Epithelial cell of prostate (primary cell): ENCODE measurements around the gene ADD2.

Experiments
- DNase-seq: peaks from one replicate; pipeline ENCODE4 v3.0.0-alpha.2; 2011; ENCODE audit warnings: low read depth, low spot score
- H3K27ac ChIP-seq: fragments of 450-650 bp; 2 replicates; pipeline ENCODE4 v1.5.1; 2017; ENCODE audit warnings: mild to moderate bottlenecking

Gene ADD2

DNA sequence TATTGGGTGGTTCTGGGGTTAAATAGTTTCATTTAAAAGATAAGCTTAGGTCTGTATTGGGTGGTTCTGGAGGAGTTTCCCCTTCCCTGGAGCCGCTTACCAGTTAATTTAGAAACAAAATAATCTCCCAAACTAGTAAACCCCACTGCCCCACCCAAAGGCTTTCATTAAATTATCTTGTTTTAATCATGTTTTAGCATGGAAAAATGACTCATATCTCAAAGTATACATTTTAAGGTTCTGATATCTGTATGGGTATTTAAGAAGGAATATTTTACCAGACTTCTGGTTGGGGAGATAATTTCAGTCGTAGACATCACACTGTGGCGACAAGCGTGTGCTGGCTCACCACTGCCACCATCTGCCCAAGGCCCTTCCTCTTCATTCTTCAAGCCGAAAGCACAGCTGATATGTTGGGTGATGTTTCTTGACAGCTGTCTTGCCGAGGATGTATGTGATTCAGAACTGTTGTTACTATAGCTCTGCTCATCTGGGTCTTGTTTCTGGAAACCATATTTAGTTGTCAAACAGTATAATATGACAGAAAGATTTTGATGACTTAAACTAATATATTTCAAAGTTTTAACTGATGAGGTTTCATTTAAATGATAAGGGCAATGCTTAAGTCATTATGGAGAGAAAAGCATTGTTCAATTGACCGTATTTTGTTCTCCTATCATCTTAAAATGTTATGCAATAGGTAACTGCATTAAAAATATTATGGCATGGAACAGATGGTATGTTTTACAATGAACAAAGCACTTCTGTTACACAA, 17.3 kb upstream of the ADD2 start:
- no peak overlapping the region for H3K27ac ChIP-seq
- no peak for DNase-seq

DNA sequence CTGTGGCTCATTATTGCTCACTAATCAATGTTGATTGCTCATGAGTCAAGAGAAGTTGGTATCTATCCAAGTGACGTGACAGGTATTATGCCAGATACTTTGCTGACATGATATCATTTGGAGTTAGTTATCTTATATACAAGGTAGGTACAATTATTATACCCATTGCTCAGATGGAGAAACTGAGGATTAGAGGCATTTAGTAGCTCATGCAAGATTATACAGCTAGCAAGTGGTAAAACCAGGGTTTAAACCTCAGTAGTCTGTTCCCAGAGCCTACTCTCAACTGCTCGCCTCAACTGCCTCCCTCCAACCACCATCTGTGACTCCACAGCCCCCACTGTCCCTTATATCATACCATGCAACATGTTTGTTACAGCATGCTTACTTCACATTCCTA, 16.3 kb upstream of the ADD2 start:
- no peak overlapping the region for H3K27ac ChIP-seq
- no peak for DNase-seq

DNA sequence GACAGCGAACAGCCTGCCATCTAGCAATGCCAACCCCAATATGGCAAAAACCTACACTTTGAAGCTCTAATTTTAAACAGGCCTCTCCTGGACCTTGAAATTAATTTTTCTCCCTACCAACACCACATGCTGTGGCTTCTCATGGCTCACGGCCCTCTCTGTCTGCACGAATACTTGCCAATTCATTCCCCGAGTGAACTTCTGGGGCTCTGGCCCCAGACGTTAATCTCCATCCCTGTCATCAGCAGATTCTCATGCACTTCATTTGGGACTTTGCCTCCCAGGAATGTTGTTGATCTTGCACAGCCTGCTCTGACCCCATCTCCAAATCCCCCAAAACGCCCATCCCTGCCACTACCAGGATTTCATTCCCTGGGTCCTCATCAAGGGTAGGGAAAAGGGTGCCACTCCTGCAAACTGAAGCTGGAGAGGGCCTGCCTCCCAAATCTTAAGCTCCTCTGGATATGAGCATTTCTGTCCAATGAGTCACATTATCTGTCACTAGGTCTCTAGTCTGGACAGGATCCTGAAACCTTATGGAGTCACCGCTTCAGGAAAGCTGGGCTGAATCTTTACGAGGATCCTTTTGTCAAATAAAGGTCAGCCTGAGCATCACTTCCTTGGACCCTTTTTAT, 12.0 kb upstream of the ADD2 start:
- DNase-seq: no peak
- no peak overlapping the region for H3K27ac ChIP-seq

DNA sequence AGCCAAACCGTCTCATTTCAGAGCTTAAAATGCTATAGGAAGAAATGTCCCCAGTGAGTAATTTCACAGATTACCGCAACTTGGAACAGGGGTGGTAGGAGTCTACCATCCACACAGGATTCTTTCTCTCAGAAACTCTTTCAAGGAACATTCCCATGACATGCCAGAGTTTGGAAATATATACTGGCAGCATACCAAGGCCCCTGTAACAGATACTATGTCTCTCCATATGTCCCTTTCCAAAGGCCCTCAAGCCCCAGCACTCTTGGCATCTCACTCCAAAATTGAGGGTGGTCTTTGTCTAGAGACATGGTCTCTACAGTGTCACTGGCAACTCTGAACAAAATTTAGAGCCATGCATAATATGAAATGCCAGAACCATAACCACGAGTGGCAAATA, 11.5 kb upstream of the ADD2 start:
- no peak for DNase-seq
- no peak overlapping the region for H3K27ac ChIP-seq

DNA sequence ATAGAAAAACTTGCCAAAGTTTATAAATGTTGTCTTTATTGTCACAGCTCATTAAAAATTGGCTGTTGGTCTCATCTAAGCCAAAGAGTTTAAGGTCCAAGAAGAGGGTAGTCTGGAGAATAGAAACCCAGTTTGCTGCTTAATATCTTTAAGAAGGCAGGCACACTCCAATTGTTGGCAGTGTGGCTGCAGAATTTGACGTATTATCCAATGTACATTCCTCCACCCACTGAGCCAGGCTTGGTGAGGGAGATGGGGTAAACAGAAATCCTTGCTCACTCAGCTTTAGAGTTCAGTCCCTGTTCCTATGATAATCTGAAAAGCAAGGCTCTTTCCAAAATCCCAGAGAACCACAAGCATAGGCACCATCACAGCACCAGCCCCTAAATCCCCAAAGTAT, 10.7 kb upstream of the ADD2 start:
- no peak overlapping the region for H3K27ac ChIP-seq
- DNase-seq: no peak

DNA sequence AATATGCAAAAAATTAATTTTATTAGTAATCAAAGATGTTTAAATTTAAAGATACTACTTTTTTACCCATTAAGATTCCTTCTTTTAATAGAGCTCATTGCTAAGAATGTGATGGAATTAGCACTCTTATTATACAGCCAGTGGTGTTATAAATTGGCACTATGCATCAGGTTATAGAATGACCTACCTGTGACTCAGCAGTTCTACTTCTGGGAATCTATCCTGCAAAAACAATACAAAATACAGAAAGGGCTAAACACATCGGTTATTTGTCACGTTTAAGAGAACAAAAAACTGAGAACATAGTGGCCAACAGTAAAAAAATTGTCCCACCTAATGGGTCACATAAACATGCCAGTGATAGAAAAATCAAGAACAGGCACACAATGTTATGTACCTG, 9.4 kb upstream of the ADD2 start:
- no peak for DNase-seq
- H3K27ac ChIP-seq: no peak overlapping the region

DNA sequence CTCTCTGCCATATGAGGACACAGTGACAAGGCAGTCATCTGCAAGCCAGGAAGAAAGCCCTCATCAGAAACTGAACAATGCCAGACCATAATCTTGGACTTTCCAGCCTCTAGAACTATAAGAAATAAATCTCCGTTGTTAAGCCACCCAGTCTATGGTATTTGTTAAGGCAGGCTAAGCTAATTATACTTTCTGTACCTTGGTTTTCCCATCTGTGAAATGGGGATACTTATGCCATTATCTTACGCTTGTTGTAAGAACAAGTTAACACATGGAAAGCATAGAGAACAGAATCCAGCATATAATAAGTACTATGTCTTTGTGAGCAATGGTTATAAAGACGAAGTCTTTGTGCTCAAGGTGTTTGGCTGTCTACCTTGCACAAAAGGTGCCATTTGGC, 8.3 kb upstream of the ADD2 start:
- no peak overlapping the region for H3K27ac ChIP-seq
- DNase-seq: no peak

DNA sequence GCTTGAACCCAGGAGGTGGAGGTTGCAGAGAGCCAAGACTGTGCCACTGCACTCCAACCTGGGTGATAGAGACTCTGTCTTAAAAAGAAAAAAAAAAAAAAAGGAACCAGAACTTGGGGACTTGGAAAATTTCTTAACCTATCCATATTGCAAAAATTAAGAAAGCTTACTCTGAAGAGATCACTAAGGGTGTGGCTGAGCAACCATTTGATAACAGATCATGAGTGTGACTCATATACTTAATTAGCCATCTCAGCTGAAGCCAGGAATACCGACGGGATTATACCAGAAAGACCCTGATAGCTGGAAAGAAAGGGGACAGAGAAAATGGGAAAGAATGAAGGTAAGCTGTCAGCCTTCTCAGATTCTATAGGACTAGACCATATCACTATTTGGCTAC, 7.1 kb upstream of the ADD2 start:
- no peak overlapping the region for H3K27ac ChIP-seq
- DNase-seq: no peak

DNA sequence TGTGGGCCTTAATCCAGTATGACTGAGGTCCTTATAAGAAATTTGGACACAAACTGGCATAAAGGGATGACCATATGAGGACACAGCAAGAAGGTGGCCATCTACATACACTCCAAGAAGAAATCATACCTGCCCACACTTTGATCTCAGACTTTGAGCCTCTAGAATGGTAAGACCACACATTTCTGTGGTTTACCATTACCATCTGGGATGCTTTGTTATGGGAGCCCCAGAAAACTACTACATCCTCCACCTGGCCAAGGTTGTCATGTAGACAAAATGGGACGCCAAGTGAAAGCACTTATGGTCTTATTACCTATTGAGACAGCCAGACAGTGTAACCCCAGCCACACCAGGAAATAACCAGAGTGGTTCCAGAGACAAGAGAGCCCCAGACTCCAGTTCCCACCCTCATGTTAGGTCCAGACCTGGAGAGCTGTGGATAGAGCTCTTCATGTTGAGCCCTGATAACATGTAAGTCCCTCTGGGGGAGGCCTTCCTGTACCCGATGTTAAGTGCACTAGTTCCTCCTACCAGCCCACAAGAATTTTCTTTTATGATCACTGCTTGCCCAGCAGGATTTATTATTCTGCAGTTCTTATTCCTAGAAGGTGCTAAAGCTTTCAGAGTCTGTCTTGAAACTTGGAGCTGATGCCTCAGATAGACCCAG, 4.6 kb upstream of the ADD2 start:
- no peak overlapping the region for H3K27ac ChIP-seq
- DNase-seq: no peak

DNA sequence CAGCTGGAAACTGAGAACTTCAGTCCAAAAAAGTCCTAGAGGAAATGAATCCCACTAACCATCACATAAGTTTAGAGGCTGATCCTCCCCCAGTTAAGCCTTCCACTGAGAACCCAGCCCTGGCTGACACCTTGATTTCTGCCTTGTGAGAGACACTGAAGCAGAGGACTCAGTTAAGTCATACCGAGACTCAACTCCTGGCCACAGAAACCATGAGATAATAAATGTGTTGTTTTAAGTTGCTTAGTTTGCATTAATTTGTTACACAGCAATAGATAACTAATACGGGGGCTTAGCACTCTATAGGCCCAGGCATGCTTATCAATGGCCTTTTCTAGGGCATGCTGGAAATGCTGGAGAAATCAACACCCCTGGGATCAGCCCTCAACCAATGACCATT, 3.4 kb upstream of the ADD2 start:
- no peak for DNase-seq

DNA sequence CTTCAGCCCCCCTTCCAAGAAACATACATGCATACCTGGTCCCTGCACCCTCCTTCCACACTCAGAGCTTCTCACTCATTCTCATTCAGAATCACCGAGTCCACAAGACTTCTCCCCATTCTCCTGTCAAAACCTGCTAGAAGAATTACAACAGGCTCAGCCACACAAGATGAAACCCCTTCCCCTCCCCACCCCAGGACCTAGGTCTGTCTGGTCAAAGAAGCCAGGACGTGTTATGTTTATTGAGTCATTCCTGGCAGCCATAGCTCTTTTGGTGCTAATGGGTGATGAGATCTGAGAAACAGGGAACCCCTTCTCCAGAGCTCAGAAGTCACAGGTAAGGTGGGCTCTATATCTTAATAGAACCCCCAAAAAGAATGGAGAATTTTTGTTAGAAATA, 1.4 kb upstream of the ADD2 start:
- DNase-seq: no peak
- H3K27ac ChIP-seq: no peak overlapping the region

More for the DNA sequence above, 3.4 kb upstream of the ADD2 start:
- no peak overlapping the region for H3K27ac ChIP-seq

DNA sequence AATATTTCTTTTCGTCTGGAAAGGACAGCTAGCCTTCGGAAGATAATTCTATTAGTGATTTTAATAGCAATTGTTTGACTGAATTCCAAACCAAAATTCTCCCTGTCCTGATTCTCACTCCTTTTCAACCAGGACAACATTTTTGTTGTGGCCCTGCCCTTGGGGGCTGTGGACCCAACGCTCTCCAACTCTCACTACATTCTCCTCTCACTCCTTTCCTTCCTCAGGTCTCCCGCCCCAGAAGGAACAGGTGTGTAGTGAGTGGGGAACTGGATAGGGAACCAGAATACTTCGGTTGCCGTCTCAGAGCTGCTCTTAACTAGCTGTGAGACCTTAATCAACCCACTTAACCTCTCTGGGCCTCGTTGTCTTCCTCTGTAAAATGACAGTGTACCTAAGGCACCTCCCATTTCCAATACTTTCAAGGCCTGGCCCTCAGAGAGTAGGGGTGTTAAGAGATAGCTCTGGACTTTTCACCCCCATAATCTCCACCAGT, 638 bp upstream of the ADD2 start:
- no peak for DNase-seq
- no peak overlapping the region for H3K27ac ChIP-seq

DNA sequence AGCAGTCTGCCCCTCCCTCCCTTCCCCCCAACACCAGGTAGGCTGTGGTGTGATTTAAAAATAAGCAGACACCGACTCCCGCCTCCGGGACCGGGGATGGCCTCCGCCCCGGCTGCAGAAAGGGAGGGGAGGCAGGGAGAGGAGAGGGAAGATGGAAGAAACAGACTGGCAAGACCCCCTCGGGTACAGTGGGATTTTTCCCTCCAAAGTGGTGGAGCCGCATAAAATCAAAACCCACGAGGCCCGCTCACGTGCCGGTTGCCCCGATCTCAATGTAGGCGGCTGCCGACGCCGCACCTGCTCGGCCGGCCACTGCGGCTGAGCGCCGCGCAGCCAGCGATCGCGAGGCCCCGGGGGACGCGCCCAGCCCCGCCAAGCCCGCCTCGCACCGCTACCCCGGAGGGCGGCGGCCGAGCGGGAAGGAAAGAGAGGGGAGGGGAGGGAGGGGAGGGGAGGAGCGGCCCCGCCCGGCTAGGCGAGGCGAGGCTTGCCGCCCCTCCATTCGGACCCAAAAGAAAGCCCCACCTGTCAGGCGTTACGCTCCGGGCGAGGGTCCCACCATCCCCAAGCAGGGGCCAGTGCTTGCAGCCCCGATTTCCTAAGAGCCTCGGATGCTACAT, 811 bp downstream of the ADD2 start:
- DNase-seq: no peak
- no peak overlapping the region for H3K27ac ChIP-seq

DNA sequence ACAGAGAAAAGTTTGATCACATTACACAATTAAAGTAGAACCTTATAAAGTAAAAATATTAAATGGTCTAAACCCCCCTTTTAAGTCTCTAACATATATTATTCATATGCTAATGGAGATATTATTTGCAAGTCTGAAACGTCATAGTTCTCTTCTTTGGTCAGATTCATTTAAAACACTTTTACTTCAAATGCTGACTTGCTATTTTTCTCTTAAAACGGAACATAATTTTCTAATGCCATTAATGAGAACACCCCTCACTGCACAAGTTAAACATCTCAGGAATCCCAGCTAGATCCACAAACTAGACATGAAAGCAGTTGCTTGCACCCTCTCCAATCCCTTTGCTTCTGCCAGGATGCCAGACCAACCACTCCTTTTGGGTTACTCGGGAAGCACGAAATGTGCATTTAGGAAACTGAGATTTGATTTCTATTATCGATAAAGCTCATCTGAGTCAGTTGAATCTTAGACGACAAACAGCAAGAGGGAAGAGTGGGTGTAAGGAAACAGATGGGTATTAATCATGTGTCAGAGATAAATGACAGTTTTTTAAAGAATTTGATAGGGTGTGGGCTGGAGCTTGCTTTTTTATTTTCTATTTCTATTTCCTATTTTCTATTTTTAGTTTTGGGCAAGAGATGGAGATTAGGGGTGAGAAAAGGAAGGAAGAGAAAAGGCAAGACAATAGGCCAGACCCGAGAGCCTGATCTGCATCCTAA, 1.5 kb downstream of the ADD2 start:
- no peak for DNase-seq
- no peak overlapping the region for H3K27ac ChIP-seq

DNA sequence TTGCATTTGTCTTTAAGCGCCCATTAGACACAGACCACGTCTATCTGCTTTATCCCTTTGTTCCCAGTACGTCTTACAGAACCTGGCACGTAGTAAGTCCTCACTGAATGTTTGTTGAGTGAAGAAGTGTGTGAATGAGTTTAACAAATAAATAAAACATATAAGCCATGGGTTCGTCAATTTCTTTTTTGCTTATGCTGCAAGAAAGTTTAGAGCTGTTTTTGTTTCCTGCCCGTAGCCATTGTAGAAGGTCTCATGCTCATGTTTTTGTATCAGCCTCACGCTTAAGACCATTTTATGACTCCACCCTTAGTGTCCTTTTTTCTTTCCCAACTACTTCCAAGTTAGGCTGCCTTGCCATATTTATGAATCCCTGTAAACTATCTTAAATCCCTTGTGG, 2.5 kb downstream of the ADD2 start:
- no peak overlapping the region for H3K27ac ChIP-seq
- no peak for DNase-seq

DNA sequence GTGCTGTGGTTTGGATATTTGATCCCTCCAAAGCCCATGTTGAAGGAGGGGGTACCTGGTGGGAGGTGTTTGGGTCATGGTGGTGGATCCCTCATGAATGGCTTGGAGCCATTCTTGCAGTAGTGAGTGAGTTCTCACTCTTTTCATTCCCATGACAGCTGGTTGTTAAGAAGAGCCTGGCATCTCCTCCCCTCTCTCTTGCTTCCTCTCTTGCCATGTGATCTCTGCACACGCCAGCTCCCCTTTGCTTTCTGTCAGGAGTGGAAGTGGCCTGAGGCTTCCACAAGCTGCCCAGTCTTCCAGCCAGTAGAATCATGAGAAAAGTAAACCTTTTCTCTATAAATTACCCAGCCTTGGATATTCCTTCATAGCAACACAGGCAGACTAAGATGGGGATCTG, 8.6 kb downstream of the ADD2 start:
- DNase-seq: no peak
- no peak overlapping the region for H3K27ac ChIP-seq

DNA sequence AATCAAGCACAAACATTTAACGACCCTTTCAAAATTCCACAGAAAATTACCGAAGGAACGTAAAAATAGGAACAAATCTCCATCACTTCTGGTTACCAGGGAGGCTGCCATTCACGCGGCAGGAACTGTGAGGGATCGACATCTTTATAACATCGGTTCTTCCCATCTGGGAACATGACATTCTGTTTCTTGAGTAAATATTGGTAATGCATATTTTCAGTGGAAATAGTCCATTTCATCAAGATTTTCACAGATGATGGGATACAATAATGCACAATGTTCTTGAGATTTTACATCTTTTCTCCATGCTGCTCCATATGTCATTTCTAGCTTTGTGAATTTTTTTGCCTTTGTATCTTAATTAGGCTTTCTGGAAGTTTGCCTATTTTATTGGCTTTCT, 10.0 kb downstream of the ADD2 start:
- DNase-seq: no peak
- no peak overlapping the region for H3K27ac ChIP-seq

DNA sequence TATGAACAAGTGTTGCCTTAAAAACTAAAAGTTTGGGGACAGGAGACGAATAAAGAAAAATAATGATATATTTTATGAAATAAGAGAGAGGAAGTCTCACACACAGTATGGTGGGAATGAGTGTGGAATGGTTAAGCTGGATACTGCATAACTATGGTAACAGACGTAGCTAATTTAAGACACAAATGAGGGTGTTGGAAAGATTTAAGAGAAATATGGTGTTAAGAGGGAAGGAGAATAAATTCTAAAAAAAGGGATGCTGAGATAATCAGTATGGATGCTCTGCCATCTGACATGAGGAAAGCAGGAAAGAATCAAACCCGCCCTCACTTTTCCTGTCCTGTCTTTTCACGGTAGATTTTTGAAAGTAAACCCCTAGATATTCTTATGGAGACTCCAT, 10.6 kb downstream of the ADD2 start:
- DNase-seq: no peak
- no peak overlapping the region for H3K27ac ChIP-seq

DNA sequence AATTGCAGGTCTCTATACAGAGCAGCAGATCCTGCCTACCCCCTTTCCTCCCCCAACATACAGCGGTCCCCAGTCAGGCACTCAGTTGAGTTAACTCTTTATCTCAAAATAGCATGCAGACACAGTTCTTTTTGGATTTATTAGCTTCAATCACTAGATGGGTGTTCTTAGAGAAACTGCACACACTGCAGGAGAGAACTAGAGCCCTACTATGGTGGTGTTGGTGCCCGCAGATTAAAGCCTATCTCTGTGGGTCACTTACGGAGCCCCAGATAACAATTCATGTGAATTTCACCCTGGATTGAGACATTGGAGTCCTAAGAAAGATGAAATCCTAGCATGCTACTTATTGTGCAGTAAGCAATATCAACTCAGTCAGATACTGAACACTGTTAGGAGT, 11.9 kb downstream of the ADD2 start:
- H3K27ac ChIP-seq: no peak overlapping the region
- DNase-seq: no peak

DNA sequence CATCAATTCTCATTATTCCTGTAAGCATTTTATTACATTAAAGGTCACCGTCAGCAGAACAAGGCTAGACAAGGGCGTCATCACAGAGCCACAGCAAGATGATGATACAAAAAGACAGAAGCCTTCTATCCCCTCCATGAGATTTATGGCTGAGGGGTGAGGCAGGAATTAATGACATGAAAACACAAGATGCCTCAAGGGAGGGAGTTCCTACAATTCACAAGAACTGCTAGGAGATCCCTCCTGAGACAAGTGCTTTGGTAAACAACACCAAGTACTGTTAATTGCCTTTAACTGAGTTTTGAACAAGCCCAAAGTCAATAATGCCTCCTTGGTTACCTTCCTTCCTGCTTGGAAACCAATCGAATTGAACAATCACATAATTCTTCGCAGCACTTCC, 14.1 kb downstream of the ADD2 start:
- no peak for DNase-seq
- H3K27ac ChIP-seq: no peak overlapping the region
